HFFc6 (cell line): ENCODE results near the gene TMCO4. TPM values are rescaled to one million over a fixed set of nuclear protein-coding genes. Genes with fewer than 3 reads are reported as not detected.

ENCODE experiments used
- DNase-seq: peaks from one replicate; pipeline ENCODE4 v3.0.0-alpha.2; 2018
- H3K27ac Mint-ChIP-seq: 2 replicates; pipeline ENCODE4 v1.8.0; 2020; ENCODE audit warnings: mild to moderate bottlenecking, mixed read lengths
- H3K27me3 Mint-ChIP-seq: 2 replicates; pipeline ENCODE4 v1.8.0; 2021; ENCODE audit warnings: mild to moderate bottlenecking, moderate library complexity, mixed read lengths; ENCODE audit not compliant: insufficient read depth
- H3K36me3 Mint-ChIP-seq: 2 replicates; pipeline ENCODE4 v1.8.0; 2021; ENCODE audit warnings: low read depth, mixed read lengths
- H3K4me1 Mint-ChIP-seq: 2 replicates; pipeline ENCODE4 v1.8.0; 2020; ENCODE audit warnings: low read depth, mixed read lengths
- H3K4me3 Mint-ChIP-seq: 2 replicates; pipeline ENCODE4 v1.8.0; 2020; ENCODE audit warnings: mild to moderate bottlenecking, moderate library complexity, mixed read lengths
- H3K9me3 Mint-ChIP-seq: 2 replicates; pipeline ENCODE4 v1.8.0; 2020; ENCODE audit warnings: mild to moderate bottlenecking, mixed read lengths
- CTCF ChIP-seq: fragments of 200-600 bp; sonication (generic); IDR thresholded peaks from 2 replicates; pipeline ENCODE4 v1.5.0; 2021; ENCODE audit warnings: antibody characterized with exemption, mild to moderate bottlenecking
- total RNA-seq, 6 experiments: library from RNA; stranded (reverse); fragmentation: NEBNext Ultra II Directional; extraction: Animal tissue kit (Norgen Biotek cat#: 25700); gene quantifications; 2 replicates in 1 of 6; 3 replicates in 5 of 6; pipeline ENCODE4 v1.2.3, GENCODE V29; 2021

TMCO4 gene
- total RNA-seq, 6 experiments from 2014 or later = 17.4 to 30.6 (median 27.8) TPM

GRCh38 chr1:19668888-19669287 is 130.8 kb downstream of the TMCO4 start:
- no peak for TF ChIP-seq CTCF
- H3K27me3 Mint-ChIP-seq = peaks cover 33% of the 10 kb centered on the region
- no peak overlapping the region for H3K27ac Mint-ChIP-seq
- H3K4me1 Mint-ChIP-seq = peaks cover 15% of the 10 kb centered on the region
- no peaks in the 10 kb centered on the region for H3K36me3 Mint-ChIP-seq
- H3K4me3 Mint-ChIP-seq = no peak overlapping the region
- H3K9me3 Mint-ChIP-seq = no peaks in the 10 kb centered on the region
- peak; percentile 66 for DNase-seq

GRCh38 chr1:19665496-19666465 is 133.9 kb downstream of the TMCO4 start:
- no peaks in the 10 kb centered on the region for H3K9me3 Mint-ChIP-seq

GRCh38 chr1:19665186-19665495 is 134.6 kb downstream of the TMCO4 start:
- no peaks in the 10 kb centered on the region for H3K36me3 Mint-ChIP-seq
- DNase-seq = no peak
- H3K4me1 Mint-ChIP-seq = peaks cover 29% of the 10 kb centered on the region
- TF ChIP-seq CTCF = no peak
- H3K27me3 Mint-ChIP-seq = peaks cover 40% of the 10 kb centered on the region
- no peak overlapping the region for H3K4me3 Mint-ChIP-seq
- no peak overlapping the region for H3K27ac Mint-ChIP-seq
- H3K9me3 Mint-ChIP-seq = no peaks in the 10 kb centered on the region

More at GRCh38 chr1:19665496-19666465, 133.9 kb downstream of the TMCO4 start:
- no peak overlapping the region for H3K4me3 Mint-ChIP-seq
- no peaks in the 10 kb centered on the region for H3K36me3 Mint-ChIP-seq
- TF ChIP-seq CTCF = no peak
- peaks cover 45% of the 10 kb centered on the region for H3K27me3 Mint-ChIP-seq
- H3K27ac Mint-ChIP-seq = no peak overlapping the region
- no peak for DNase-seq
- H3K4me1 Mint-ChIP-seq = peaks cover 23% of the 10 kb centered on the region

- Mint-ChIP-seq H3K4me3 (no peak within 1 kb of the TSS), H3K36me3 (no peaks in the 10 kb centered on the region), H3K4me1 (peaks cover 29% of the 10 kb centered on the region), H3K9me3 (no peaks in the 10 kb centered on the region), H3K27ac (no peak within 1 kb of the TSS), H3K27me3 (peaks cover 40% of the 10 kb centered on the region)
- DNase-seq = no peak
- no peak for TF ChIP-seq CTCF
Measured at GRCh38 chr1:19664453-19665185, 135.1 kb downstream of the TMCO4 start, which contains the start of gene HTR6. Gene HTR6, plus strand, starts transcription at chr1:19664875. Its CDS starts 879 bp downstream, at chr1:19665754.

- no peak overlapping the region for H3K27ac Mint-ChIP-seq
- no peaks in the 10 kb centered on the region for H3K9me3 Mint-ChIP-seq
- no peaks in the 10 kb centered on the region; the same call in 1 of the 2 replicates for H3K36me3 Mint-ChIP-seq
- H3K27me3 Mint-ChIP-seq = peaks cover 34% of the 10 kb centered on the region
- DNase-seq = no peak
- H3K4me1 Mint-ChIP-seq = peaks cover 33% of the 10 kb centered on the region
- H3K4me3 Mint-ChIP-seq = no peak overlapping the region
- no peak for TF ChIP-seq CTCF
Measured at GRCh38 chr1:19662313-19662712, 137.4 kb downstream of the TMCO4 start.
